Progenitor cell of endocrine pancreas (in vitro differentiated cells): ENCODE measurements around the gene SYNPO2L. TPM values are rescaled to one million over a fixed set of nuclear protein-coding genes. Genes with fewer than 3 reads are reported as not detected.
"Not testable (repeated sequence)": the region's sequence is repeated elsewhere in the genome, so short reads cannot be mapped to it uniquely, and the experiment has no call there.

Experiments used
- DNase-seq: peaks from one replicate; pipeline ENCODE4 v3.0.0; 2021; ENCODE audit warnings: low spot score; ENCODE audit not compliant: unreplicated experiment
- H3K27ac Mint-ChIP-seq: 2 replicates; pipeline ENCODE4 v1.8.0; 2021; ENCODE audit warnings: mild to moderate bottlenecking, moderate library complexity, mixed read lengths
- H3K27me3 Mint-ChIP-seq: 2 replicates; pipeline ENCODE4 v1.8.0; 2021; ENCODE audit warnings: mixed read lengths
- H3K36me3 Mint-ChIP-seq: 2 replicates; pipeline ENCODE4 v1.8.0; 2022; ENCODE audit warnings: mixed read lengths; ENCODE audit not compliant: insufficient read depth
- H3K4me1 Mint-ChIP-seq: 2 replicates; pipeline ENCODE4 v1.8.0; 2021; ENCODE audit warnings: low read depth, mixed read lengths
- H3K4me3 Mint-ChIP-seq: 2 replicates; pipeline ENCODE4 v1.8.0; 2021; ENCODE audit warnings: low read depth, mild to moderate bottlenecking, moderate library complexity, mixed read lengths
- H3K9me3 Mint-ChIP-seq: 2 replicates; pipeline ENCODE4 v1.8.0; 2021; ENCODE audit warnings: low read depth, mixed read lengths
- total RNA-seq: library from RNA; stranded (reverse); gene quantifications from 2 replicates; pipeline ENCODE4 v1.2.1, GENCODE V29; 2021
- TF ChIP-seq, protein P1 (sequence below): fragments of 200-600 bp; sonication (generic); IDR thresholded peaks from one replicate; pipeline ENCODE4 v1.5.0; 2021; ENCODE audit warnings: antibody characterized with exemption, mild to moderate bottlenecking; ENCODE audit not compliant: unreplicated experiment

The SYNPO2L gene
- total RNA-seq, 1 donor from 2014 or later = 0.07 TPM

DNA sequence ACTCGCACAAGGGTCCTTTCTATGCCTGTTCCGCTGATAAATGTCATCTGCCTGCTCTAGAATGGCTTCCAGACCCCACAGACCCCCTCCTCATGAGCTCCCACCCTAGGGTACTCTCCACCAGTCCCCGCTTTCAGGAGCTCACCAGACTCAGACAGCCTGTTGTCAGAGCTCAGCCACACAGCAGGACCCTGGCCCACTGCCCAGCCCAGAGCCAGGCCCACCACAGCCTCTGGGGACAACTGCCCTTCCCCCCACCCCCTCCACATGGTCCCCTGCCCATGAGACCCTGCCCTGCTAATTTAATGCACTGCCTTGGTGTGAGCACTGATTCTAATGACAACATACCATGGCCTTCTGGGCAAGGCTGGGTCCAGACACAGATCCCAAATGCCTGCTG lies 9.8 kb upstream of the SYNPO2L start:
- H3K9me3 Mint-ChIP-seq, H3K36me3 Mint-ChIP-seq: not testable (repeated sequence)

DNA sequence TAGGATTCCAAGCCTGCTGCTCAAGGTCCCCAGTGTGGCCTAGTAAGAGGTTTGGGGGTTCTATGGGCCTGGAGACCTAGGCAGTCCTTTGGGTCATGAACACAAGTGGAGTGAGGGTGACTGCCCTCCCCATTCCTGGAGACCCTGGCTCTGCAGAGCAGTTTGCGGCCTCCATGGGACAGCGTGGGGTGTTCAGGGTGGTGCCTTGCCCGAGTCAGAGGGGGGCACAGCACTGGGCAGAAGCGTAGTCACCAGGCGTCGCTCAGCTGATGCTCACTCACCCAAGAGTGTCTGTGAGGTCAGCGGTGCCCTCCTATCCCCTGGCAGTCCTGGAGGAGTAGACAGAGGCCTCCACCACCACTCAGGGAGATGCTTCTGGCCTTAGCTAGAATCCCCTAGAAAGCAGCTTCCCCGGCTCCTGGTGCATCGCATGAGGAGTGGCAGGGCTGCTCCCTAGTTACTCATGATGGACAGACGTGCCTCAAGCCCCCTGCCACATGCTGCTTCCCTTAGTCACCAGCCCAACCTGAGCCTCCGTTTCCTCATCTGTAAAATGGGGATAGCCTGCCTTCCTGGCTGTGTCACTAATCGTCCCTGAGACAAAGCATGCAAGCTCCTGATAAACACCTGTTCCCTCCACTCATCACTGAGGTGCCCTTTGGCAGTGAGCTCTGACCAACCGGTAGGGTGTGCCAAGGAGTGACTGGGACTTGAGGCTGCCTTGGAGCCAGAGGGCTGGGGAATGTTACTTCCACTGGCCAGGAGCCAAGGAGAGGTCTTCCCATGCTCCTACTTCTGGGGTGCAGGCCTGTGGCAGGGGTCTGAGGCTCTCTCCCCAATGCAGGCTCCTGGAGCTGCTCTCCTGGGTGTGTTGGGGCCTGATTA lies 8.6 kb upstream of the SYNPO2L start:
- H3K4me3 Mint-ChIP-seq, H3K36me3 Mint-ChIP-seq, DNase-seq, H3K4me1 Mint-ChIP-seq, H3K9me3 Mint-ChIP-seq, H3K27me3 Mint-ChIP-seq, H3K27ac Mint-ChIP-seq: not testable (repeated sequence)

More for the DNA sequence above, 9.8 kb upstream of the SYNPO2L start:
- H3K4me1 Mint-ChIP-seq, H3K4me3 Mint-ChIP-seq, DNase-seq, H3K27me3 Mint-ChIP-seq, H3K27ac Mint-ChIP-seq: not testable (repeated sequence)

DNA sequence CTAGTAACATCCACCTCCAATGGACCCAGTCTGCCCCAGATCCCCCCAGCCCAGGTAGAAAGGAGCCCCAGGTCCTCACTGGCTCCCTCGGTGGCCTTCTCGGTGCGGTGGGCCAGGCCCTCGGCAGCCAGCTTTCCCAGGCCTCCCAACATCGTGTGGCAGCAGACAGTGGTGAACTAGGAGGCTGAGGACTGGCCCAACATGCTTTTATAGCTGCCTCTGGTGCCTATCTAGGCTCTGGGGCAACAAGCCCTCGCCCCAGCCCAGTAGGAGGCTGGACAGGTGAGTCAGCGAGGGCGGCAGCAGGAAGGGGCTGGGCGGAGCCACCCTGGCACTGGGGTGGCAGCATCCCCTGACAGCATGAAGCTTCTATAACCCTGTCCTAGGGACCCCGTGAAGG lies 7.8 kb upstream of the SYNPO2L start:
- not testable (repeated sequence) for H3K27ac Mint-ChIP-seq, H3K27me3 Mint-ChIP-seq, H3K4me3 Mint-ChIP-seq, H3K4me1 Mint-ChIP-seq, DNase-seq, H3K9me3 Mint-ChIP-seq, H3K36me3 Mint-ChIP-seq

DNA sequence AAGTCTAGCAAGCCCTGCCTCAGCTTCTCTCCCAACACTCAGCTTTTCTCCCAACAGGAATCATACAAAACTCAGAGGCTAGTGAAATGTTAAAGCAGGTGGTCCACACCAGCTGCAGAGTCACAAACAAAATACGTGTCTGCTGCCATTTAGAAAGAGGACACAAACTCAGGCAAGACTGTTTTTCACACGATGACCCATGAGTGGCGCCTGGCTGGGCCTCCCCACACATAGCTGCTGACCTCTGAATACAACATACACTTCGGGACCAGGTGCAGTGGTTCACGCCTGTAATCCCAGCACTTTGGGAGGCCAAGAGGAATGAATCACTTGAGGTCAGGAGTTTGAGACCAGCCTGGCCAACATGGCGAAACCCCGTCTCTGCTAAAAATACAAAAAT lies 6.9 kb upstream of the SYNPO2L start:
- H3K4me3 Mint-ChIP-seq, H3K27me3 Mint-ChIP-seq, H3K9me3 Mint-ChIP-seq, H3K4me1 Mint-ChIP-seq, H3K36me3 Mint-ChIP-seq, H3K27ac Mint-ChIP-seq, DNase-seq: not testable (repeated sequence)

DNA sequence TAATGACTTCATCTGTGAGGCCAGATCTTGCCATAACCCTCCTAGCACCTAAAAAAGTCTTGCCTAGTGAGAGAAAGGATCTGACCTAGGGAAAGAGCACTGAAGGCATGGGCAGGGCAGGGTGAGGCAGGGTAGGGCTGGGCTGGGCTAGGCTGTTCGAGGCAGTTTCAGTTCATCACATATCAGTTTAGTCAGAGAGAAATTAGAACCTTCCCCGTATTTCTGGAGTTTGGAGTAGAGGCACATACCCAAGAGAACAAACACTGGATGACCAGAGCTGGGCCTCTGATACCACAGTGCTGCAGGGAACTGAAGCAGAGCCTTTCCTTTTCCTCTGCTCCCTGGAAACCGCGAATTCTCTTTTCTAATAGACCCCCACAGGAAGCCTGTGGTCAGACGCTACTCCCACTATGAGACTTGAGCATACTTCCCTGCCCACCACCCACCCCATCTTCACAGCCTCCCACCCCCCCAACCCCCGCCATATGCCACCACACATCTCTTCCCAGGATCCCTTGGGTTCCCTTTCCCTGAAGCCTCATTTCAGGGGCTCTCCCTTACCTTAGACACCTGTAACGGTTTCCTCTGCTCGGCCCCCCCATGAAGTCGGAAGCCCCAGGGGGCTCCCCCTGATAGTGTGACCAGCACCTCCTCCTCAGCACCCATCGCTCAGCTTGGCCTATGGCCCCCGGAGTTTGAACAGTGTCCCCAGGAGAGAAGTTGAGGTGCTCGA lies 406 bp downstream of the SYNPO2L start:
- DNase-seq = no peak
- H3K9me3 Mint-ChIP-seq = no peaks in the 10 kb centered on the region
- H3K36me3 Mint-ChIP-seq = no peaks in the 10 kb centered on the region
- H3K27ac Mint-ChIP-seq = no peak overlapping the region
- H3K4me3 Mint-ChIP-seq = no peak overlapping the region
- no peaks in the 10 kb centered on the region for H3K27me3 Mint-ChIP-seq
- TF ChIP-seq, protein P1, sequence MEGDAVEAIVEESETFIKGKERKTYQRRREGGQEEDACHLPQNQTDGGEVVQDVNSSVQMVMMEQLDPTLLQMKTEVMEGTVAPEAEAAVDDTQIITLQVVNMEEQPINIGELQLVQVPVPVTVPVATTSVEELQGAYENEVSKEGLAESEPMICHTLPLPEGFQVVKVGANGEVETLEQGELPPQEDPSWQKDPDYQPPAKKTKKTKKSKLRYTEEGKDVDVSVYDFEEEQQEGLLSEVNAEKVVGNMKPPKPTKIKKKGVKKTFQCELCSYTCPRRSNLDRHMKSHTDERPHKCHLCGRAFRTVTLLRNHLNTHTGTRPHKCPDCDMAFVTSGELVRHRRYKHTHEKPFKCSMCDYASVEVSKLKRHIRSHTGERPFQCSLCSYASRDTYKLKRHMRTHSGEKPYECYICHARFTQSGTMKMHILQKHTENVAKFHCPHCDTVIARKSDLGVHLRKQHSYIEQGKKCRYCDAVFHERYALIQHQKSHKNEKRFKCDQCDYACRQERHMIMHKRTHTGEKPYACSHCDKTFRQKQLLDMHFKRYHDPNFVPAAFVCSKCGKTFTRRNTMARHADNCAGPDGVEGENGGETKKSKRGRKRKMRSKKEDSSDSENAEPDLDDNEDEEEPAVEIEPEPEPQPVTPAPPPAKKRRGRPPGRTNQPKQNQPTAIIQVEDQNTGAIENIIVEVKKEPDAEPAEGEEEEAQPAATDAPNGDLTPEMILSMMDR = no peak
- no peaks in the 10 kb centered on the region for H3K4me1 Mint-ChIP-seq

DNA sequence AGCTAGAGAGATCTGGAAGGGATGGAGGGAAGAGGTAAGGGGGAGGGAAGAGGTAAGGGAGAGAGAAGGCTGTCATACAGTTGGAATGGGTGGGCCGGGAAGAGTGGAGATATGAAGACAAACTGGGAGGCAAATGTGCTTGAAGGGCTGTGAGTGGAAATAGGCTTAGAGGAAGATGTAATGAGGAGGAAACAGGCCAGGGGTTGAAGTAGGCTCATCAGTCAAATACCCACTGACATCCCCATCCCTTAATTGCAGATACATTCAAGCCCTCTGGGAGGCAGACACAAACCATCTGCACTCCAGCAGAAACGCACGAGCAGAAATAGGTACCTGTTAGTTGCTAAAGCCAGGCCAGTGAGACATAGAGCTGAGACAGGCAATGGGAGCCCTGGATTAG lies 2.1 kb downstream of the SYNPO2L start:
- DNase-seq = no peak
- H3K27me3 Mint-ChIP-seq = no peaks in the 10 kb centered on the region
- H3K9me3 Mint-ChIP-seq = no peaks in the 10 kb centered on the region
- TF ChIP-seq, protein P1 = no peak
- no peak overlapping the region for H3K27ac Mint-ChIP-seq
- no peak overlapping the region for H3K4me3 Mint-ChIP-seq
- no peaks in the 10 kb centered on the region for H3K36me3 Mint-ChIP-seq
- H3K4me1 Mint-ChIP-seq = peaks cover 3% of the 10 kb centered on the region

DNA sequence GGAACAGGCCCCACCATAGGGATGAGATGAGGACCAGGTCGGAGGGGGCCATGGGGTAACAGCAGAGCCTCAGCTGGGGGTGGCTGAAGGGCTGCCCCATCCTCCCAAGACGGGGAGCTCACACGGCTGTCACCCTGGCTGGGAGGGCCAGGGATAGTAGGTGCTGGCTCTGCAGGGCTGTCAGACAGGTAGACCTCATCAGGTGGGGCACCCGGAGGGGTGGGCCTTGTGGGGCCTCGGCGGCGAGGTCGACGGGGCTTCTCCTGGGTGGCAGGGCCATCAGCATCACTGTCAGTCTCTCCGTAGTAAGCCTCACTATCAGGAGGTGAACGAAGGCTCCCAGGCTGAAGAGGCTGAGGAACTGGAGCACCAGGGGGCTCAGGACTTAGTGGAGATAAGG lies 2.6 kb downstream of the SYNPO2L start:
- H3K9me3 Mint-ChIP-seq = no peaks in the 10 kb centered on the region
- H3K36me3 Mint-ChIP-seq = no peaks in the 10 kb centered on the region
- no peaks in the 10 kb centered on the region for H3K27me3 Mint-ChIP-seq
- TF ChIP-seq, protein P1 = no peak
- no peak for DNase-seq
- peaks cover 3% of the 10 kb centered on the region for H3K4me1 Mint-ChIP-seq
- H3K4me3 Mint-ChIP-seq = no peak overlapping the region
- H3K27ac Mint-ChIP-seq = no peak overlapping the region
